GM19023 (cell line): Measurements from ENCODE around the gene CHN1.

ENCODE experiments used
- ATAC-seq: cut with Tn5 transposase; IDR thresholded peaks from one replicate; pipeline ENCODE4 v1.9.1; 2021; ENCODE audit warnings: mild to moderate bottlenecking, moderate library complexity; ENCODE audit not compliant: unreplicated experiment

The CHN1 gene

GRCh38 chr2:175004980-175005732 lies at the start of gene CHN1:
TSS of gene CHN1 (minus strand) at chr2:175005381. CDS start at chr2:175004912, 469 bp downstream.
- ATAC-seq, result peak; percentile 67

DNA sequence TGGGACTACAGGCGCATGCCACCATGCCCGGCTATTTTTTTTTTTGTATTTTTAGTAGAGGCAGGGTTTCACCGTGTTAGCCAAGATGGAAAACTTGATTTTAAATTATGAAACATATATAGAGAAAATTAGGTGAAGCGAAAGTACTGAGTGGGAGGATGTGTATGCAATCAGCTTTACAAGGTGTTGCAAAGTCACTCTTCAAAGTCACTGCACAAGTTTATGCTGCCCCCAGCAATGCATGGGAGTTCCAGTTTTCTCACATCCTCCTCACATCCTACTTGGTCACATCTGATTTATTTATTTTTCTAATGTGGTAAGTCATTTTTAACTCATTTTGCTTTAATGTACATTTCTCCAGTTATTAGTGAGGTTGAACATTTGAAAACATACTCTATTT lies 49.2 kb upstream of the CHN1 start:
- no peak for ATAC-seq

DNA sequence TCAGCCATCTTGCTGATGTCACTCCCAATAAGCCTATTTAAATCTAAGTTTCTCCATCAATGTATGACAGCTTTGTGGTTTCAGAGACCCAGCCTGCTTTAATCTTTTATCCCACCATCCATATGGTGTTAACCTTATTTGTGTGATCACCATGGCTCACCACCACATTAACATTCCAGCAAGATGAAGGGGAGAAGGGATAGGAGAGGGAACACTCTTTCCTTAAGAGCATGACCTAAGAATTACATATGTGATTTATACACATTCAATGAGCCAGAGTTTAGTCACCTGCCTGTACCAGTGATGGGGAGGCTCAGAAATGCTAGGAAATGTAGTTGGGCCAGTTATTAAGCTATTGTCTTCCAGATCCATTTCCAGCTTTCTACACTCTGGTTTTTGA lies 44.5 kb upstream of the CHN1 start:
- ATAC-seq, result no peak

GRCh38 chr2:175048275-175048674 lies 43.1 kb upstream of the CHN1 start:
- no peak for ATAC-seq

GRCh38 chr2:175039490-175039889 lies 34.3 kb upstream of the CHN1 start:
- ATAC-seq, result no peak

DNA sequence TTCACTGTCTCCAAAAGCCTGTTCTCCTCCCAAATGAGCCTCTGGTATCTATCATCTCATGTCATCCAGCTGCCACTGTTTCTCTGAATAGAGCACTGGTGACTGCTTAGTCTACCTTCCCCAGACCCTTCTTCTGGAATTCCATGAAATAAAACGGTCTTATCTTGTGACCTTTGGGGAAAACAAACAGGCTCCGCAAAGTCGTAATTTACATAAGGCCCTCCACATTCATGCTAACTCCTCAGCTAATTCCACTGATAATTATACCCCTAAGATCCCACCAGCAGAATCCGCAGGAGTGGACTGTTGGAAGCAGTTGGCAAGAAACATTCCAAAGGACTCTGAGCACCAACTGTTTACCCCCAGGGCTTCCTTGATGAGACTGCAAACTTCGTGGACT lies 33.9 kb upstream of the CHN1 start:
- ATAC-seq, result no peak

GRCh38 chr2:175037941-175038340 lies 32.8 kb upstream of the CHN1 start:
- no peak for ATAC-seq

- no peak for ATAC-seq
Measured at GRCh38 chr2:175036582-175037018, 31.4 kb upstream of the CHN1 start.

GRCh38 chr2:175035806-175036205 lies 30.6 kb upstream of the CHN1 start:
- ATAC-seq, result no peak

GRCh38 chr2:175034716-175035115 lies 29.5 kb upstream of the CHN1 start:
- no peak for ATAC-seq

DNA sequence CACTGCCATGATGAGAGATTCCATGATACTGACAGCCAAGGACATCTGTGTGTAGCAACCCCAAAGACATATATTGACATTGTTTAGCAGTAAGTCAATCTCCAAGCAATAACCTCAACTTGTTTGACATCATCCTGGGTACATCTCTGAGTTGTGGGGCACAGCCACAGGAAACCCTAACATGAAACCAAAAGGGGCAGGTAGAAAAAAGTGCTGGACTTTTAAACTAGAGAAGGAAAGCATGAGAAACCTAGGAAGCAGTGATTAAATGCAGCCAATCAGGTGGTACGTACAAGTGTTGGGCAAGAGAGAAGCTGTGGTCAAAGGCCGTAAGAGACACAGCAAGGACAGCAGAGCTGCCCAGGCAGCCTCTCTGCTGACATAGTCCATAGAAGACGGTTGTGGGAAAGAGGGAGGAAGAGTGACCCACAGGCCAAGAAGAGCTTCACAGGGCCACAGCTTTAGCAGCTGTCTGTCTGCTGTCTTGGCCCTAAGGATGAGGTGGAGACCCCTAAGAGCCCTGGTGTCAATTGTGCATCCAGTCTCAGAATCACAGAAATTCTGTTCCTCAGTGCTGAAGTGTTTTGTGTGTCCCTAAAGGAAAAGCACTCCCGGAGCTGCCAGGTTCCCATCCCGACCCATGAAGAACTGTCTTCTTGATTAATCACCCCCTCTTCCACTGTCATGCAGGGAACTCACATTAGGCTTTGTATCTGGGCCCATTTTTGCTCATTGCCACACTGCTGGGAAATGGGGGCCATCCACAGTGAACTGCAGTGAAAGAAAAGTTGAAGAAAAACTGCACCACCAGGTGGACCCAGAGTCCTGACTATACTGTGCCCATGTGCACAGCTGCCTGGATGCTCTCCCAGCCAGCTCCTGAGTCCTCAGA lies 25.4 kb upstream of the CHN1 start:
- no peak for ATAC-seq

DNA sequence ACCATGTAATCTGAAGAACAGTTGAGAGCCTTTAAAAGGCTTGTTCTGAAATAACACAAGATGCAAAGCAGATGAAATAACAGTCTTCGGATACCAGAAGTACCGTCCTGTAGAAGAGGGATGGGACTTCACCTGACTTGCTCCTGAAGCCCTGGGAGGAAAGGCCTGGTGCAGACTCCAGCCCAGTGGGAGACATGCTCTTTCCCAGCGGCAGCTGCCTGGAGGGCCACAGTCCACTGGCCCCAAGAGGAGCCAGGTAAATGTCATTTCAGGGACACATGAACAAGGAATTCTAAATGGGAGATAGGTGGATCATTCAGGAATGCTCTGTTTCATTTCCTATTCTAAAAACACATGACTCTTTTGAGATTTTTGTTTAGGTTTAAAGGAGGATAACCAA lies 22.6 kb upstream of the CHN1 start:
- no peak for ATAC-seq

GRCh38 chr2:175026385-175026784 lies 21.2 kb upstream of the CHN1 start:
- ATAC-seq, result no peak

- no peak for ATAC-seq
Measured at GRCh38 chr2:175025946-175026345, 20.8 kb upstream of the CHN1 start.

GRCh38 chr2:175025233-175025632 lies 20.1 kb upstream of the CHN1 start:
- ATAC-seq, result no peak

DNA sequence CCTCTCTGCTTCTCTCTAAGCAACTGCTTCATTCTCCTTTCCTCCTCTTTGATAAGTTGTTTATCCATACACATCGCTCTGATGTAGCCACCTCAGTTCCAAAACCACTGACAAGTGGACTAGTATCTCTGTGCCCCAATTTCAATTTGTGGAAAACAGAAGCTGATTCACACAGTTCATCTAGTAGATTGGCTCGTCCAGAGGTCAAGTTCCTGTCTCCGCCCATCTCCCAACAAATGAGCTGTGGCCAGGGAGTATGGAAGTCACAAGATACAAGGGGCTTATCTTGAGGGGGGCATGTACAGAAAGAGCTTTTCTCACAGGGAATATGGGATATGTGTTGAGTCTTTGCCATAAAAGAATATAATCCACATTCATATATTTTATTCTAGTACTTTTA lies 17.7 kb upstream of the CHN1 start:
- no peak for ATAC-seq

- ATAC-seq, result no peak
Measured at GRCh38 chr2:175019566-175020327, 14.6 kb upstream of the CHN1 start.

DNA sequence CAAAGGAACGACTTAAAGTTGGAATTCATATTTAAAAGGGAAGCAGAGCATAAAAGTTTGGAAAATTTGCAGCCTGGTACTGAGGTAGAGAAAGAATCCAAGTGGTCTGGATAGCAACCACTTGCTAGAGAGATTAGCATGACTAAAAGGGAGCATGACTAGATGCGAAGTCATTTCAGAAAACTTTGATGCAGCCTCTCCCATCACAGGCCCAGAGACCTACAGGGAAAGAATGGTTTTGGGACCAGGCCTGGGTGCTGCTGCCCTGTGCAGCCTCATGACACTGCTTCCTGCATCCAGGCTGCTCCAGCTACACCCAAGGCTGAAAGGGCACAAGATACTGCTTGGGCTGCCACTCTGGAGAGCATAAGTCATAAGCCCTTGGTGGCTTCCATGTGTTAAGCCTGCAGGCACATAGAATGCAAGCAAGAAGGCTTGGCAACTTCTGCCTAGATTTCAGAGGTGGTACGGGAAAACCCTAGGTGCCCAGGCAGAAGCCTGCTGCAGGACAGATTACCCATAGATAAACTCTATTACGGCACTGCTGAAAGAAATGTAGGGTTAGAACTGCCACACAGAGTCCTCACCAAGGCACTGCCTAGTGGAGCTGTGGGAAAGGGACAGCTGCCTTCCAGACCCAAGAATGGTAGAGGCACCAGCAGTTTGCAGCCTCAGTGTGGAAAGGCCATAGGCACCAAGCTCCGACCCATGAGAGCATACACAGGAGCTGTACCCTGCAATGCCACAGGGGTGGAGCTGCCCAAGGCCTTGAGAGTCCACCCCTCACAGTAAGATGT lies 12.6 kb upstream of the CHN1 start:
- ATAC-seq, result no peak

DNA sequence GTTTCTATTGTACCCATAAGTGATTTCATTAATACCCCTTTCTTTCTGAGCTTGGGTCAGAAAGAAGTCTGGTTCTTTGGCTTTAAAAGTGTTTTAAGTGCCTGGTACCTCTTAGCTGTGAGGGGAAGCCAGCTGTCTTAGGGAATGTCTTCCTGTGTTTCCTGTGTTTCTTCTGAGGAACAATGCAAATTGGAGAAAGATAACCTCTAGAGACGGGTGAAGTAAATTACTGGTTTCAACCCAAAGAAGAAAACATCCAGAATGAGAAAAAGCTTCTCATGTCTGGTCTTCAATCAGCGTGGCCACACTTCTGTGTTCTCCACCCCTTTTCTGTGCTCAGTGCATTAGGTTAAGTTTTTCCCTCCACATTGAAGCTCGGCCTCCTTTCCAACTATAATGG lies 10.2 kb upstream of the CHN1 start:
- ATAC-seq, result no peak

DNA sequence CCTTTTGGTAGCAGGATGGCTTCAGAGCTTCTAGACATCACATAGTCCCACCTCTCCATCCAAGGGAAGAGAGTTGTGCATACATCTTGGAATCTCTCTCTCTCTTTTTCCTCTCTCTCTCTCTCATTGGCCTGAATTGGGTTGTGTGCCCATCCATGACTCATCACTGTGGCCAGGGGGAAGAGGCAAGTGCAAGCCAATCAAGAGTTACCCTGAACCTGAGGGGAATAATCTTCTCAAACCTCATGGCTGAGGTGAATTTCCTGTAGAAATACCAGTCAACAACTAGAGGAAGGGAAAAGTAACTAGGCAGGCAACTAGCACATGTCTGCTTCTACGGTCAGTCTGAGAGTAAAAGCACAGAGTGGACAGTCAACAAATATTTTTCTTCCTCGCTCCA lies 7.3 kb upstream of the CHN1 start:
- ATAC-seq, result no peak

GRCh38 chr2:175011505-175011904 lies 6.3 kb upstream of the CHN1 start:
- no peak for ATAC-seq
